GM19372 (cell line): ENCODE data around the gene GSE1.

Source experiments
- ATAC-seq: cut with Tn5 transposase; IDR thresholded peaks from one replicate; pipeline ENCODE4 v1.9.1; 2021; ENCODE audit warnings: mild to moderate bottlenecking, low read depth, moderate library complexity; ENCODE audit not compliant: unreplicated experiment

GSE1 gene

GRCh38 chr16:85612801-85613603 lies at the start of gene GSE1:
Gene GSE1, plus strand, starts transcription at chr16:85613322. Its CDS starts 70 bp downstream, at chr16:85613392.
- ATAC-seq: peak; percentile 58

- no peak for ATAC-seq
These were observed 49.4 kb upstream of the GSE1 start for GRCh38 chr16:85563515-85564276.

- ATAC-seq: no peak
These were observed 48.7 kb upstream of the GSE1 start for GRCh38 chr16:85564277-85565051.

- ATAC-seq: no peak
These were observed 47.8 kb upstream of the GSE1 start for GRCh38 chr16:85565340-85565739.

GRCh38 chr16:85565801-85566526 lies 47.2 kb upstream of the GSE1 start:
- ATAC-seq: no peak

GRCh38 chr16:85566561-85567100 lies 46.5 kb upstream of the GSE1 start:
- ATAC-seq: no peak

- ATAC-seq: no peak
These were observed 45.8 kb upstream of the GSE1 start for GRCh38 chr16:85567101-85567866.

- ATAC-seq: no peak
These were observed 45.2 kb upstream of the GSE1 start for GRCh38 chr16:85567935-85568334.

- ATAC-seq: no peak
These were observed 44.6 kb upstream of the GSE1 start for GRCh38 chr16:85568519-85568918.

- ATAC-seq: no peak
These were observed 44.0 kb upstream of the GSE1 start for GRCh38 chr16:85569039-85569614.

- peak; percentile 46 for ATAC-seq
These were observed 43.4 kb upstream of the GSE1 start for GRCh38 chr16:85569615-85570212.

- ATAC-seq: peak; percentile 25
These were observed 42.8 kb upstream of the GSE1 start for GRCh38 chr16:85570213-85570734.

- ATAC-seq: no peak
These were observed 42.2 kb upstream of the GSE1 start for GRCh38 chr16:85570735-85571562.

GRCh38 chr16:85571563-85571812 lies 41.6 kb upstream of the GSE1 start:
- no peak for ATAC-seq

- no peak for ATAC-seq
These were observed 41.1 kb upstream of the GSE1 start for GRCh38 chr16:85571813-85572619.

- ATAC-seq: no peak
These were observed 40.0 kb upstream of the GSE1 start for GRCh38 chr16:85573045-85573695.
